A549 (cell line): Measurements from ENCODE around the gene CD34. TPM values are rescaled to one million over a fixed set of nuclear protein-coding genes. Genes with fewer than 3 reads are reported as not detected.

Experiments
- ATAC-seq, 2 experiments: fragments of 200-7000 bp in 1 of 2; fragments of >200 bp in 1 of 2; cut with Nextera tagmentation in 1 of 2; cut with Tn5 transposase in 1 of 2; 3 replicates each; pipeline versions ENCODE4 v1.8.0 to v1.9.1; 2018 to 2020; ENCODE audit warnings: mild to moderate bottlenecking in 1 of 2, moderate library complexity in 1 of 2
- CTCF ChIA-PET: fragments of 300-600 bp; sonication (Branson Sonifier 250); formaldehyde crosslinking; extraction: SDS; loops from one replicate; lab custom pipeline; 2021; ENCODE audit warnings: antibody characterized with exemption, inconsistent platforms; lab: Yijun Ruan, JAX
- POLR2A ChIA-PET: fragments of 350-600 bp; formaldehyde crosslinking; extraction: SDS; loops from one replicate; lab custom pipeline; 2021; ENCODE audit warnings: antibody characterized with exemption, inconsistent platforms; lab: Yijun Ruan, JAX
- DNase-seq, 2 experiments: peaks; one replicate each; pipeline versions ENCODE4 v3.0.0 to v3.0.0-alpha.2; 2011 to 2016; ENCODE audit warnings: low read depth in 1 of 2, low spot score in 1 of 2
- FAIRE-seq: peaks from 2 replicates; lab custom pipeline; 2011; peaks lifted over from hg19 to GRCh38; lab: Jason Lieb, UNC
- H3K27ac ChIP-seq, 2 experiments: fragments of >200 bp; sonication (Bioruptor Twin); formaldehyde crosslinking; 3 replicates each; pipeline ENCODE4 v1.5.1; 2016 to 2017
- H3K4me1 ChIP-seq: fragments of >200 bp; sonication (Bioruptor Twin); formaldehyde crosslinking; 3 replicates; pipeline ENCODE4 v1.6.1; 2016
- H3K4me2 ChIP-seq: fragments of >200 bp; sonication (Bioruptor Twin); formaldehyde crosslinking; 3 replicates; pipeline ENCODE4 v1.6.1; 2016
- H3K4me3 ChIP-seq: fragments of >200 bp; sonication (Bioruptor Twin); formaldehyde crosslinking; 3 replicates; pipeline ENCODE4 v1.5.1; 2016
- H3K9me3 ChIP-seq: fragments of >200 bp; sonication (Bioruptor Twin); formaldehyde crosslinking; 3 replicates; pipeline ENCODE4 v1.6.1; 2016
- BHLHE40 ChIP-seq: IDR thresholded peaks from 2 replicates; pipeline ENCODE4 v1.6.1; 2012; ENCODE audit warnings: low read depth, low read length, inconsistent platforms
- CBX8 ChIP-seq: fragments of 200-600 bp; sonication (generic); IDR thresholded peaks from 2 replicates; pipeline ENCODE4 v1.6.1; 2016
- CHD2 ChIP-seq: fragments of 150-350 bp; IDR thresholded peaks from 2 replicates; pipeline ENCODE4 v1.6.1; 2014; ENCODE audit warnings: low read length; ENCODE audit not compliant: partially characterized antibody
- CHD4 ChIP-seq: fragments of 200-600 bp; sonication (generic); IDR thresholded peaks from 2 replicates; pipeline ENCODE4 v1.6.1; 2016; ENCODE audit warnings: antibody characterized with exemption, mild to moderate bottlenecking, borderline replicate concordance
- EHMT2 ChIP-seq: fragments of 200-600 bp; sonication (generic); IDR thresholded peaks from 2 replicates; pipeline ENCODE4 v1.6.1; 2016; ENCODE audit warnings: antibody characterized with exemption, low read depth, mild to moderate bottlenecking, moderate library complexity
- EP300 ChIP-seq, 2 experiments: fragments of >200 bp; sonication (Bioruptor Twin); formaldehyde crosslinking; IDR thresholded peaks; 2 replicates in 1 of 2; 3 replicates in 1 of 2; pipeline ENCODE4 v1.6.1; 2016 to 2017
- FOXS1 ChIP-seq: fragments of 250-450 bp; sonication (Bioruptor Pico); IDR thresholded peaks from 2 replicates; pipeline ENCODE4 v1.5.0; 2020; ENCODE audit warnings: mild to moderate bottlenecking, moderate library complexity
- GATA3 ChIP-seq: IDR thresholded peaks from 2 replicates; pipeline ENCODE4 v1.6.1; 2012; ENCODE audit warnings: borderline replicate concordance
- HDAC2 ChIP-seq: fragments of 200-600 bp; sonication (generic); IDR thresholded peaks from 2 replicates; pipeline ENCODE4 v1.6.1; 2016
- HEYL ChIP-seq: fragments of 250-450 bp; sonication (Bioruptor Pico); IDR thresholded peaks from 2 replicates; pipeline ENCODE4 v1.8.0; 2021; ENCODE audit warnings: mild to moderate bottlenecking, moderate library complexity
- HOXB13 ChIP-seq: fragments of 250-450 bp; sonication (Bioruptor Pico); IDR thresholded peaks from 2 replicates; pipeline ENCODE4 v1.5.0; 2020; ENCODE audit warnings: low read depth, mild to moderate bottlenecking, moderate library complexity
- JUN ChIP-seq, 2 experiments: fragments of >200 bp; sonication (Bioruptor Twin); formaldehyde crosslinking; IDR thresholded peaks; 2 replicates in 1 of 2; 3 replicates in 1 of 2; pipeline ENCODE4 v1.6.1; 2016 to 2017
- KDM5A ChIP-seq: fragments of 200-600 bp; sonication (generic); IDR thresholded peaks from 2 replicates; pipeline ENCODE4 v1.6.1; 2016; ENCODE audit warnings: antibody characterized with exemption, mild to moderate bottlenecking
- NFE2L2 ChIP-seq: fragments of 150-350 bp; conservative IDR thresholded peaks from 2 replicates; pipeline ENCODE4 v1.6.1; 2014; ENCODE audit warnings: low read length
- NPAS2 ChIP-seq: fragments of 250-450 bp; sonication (Bioruptor Pico); IDR thresholded peaks from 2 replicates; pipeline ENCODE4 v1.8.0; 2022; ENCODE audit warnings: mild to moderate bottlenecking, moderate library complexity, borderline replicate concordance
- RFX5 ChIP-seq: fragments of 450-650 bp; IDR thresholded peaks from 2 replicates; pipeline ENCODE4 v1.7.1; 2014; ENCODE audit warnings: antibody characterized with exemption, mild to moderate bottlenecking, moderate library complexity
- TFCP2L1 ChIP-seq: fragments of 250-450 bp; sonication (Bioruptor Pico); IDR thresholded peaks from 2 replicates; pipeline ENCODE4 v1.5.0; 2021; ENCODE audit warnings: mild to moderate bottlenecking
- TP53 ChIP-seq: fragments of 250-450 bp; sonication (Bioruptor Pico); IDR thresholded peaks from 2 replicates; pipeline ENCODE4 v1.5.0; 2021; ENCODE audit warnings: mild to moderate bottlenecking, moderate library complexity
- ZFP36 ChIP-seq: fragments of 450-650 bp; IDR thresholded peaks from 2 replicates; pipeline ENCODE4 v1.6.1; 2014; ENCODE audit warnings: borderline replicate concordance; ENCODE audit not compliant: partially characterized antibody
- WGBS: methylation state at CpG from one replicate; pipeline ENCODE4 v1.1.6; 2017; ENCODE audit errors: missing lambda C conversion rate; 5-methylcytosine and 5-hydroxymethylcytosine counted together
- polyA plus RNA-seq, 4 experiments: library from polyadenylated mRNA; depleted of rRNA in 3 of 4; stranded (reverse); fragments of >200 nt; fragmentation: RNase III in 1 of 4; extraction: RNeasy Plus Mini Kit Qiagen cat#74134 plus additional on column Dnase treatment in 1 of 4; gene quantifications; 2 replicates in 3 of 4; 3 replicates in 1 of 4; pipeline ENCODE4 v1.2.3, GENCODE V29; 2011 to 2017
- TF ChIP-seq, protein P1 (sequence below): fragments of 250-450 bp; sonication (Bioruptor Pico); IDR thresholded peaks from 2 replicates; pipeline ENCODE4 v1.5.0; 2020; ENCODE audit warnings: low read depth, mild to moderate bottlenecking, moderate library complexity
- TF ChIP-seq, protein P2 (sequence below): IDR thresholded peaks from 2 replicates; pipeline ENCODE4 v1.6.1; 2012
- TF ChIP-seq, protein P3 (sequence below): fragments of >200 bp; sonication (Bioruptor Twin); formaldehyde crosslinking; IDR thresholded peaks from 2 replicates; pipeline ENCODE4 v1.6.1; 2016

The CD34 gene
- polyA plus RNA-seq, 2 of the 4 experiments (the other 2 are of a cell fraction) = 0.05 TPM; not detected in 1

DNA sequence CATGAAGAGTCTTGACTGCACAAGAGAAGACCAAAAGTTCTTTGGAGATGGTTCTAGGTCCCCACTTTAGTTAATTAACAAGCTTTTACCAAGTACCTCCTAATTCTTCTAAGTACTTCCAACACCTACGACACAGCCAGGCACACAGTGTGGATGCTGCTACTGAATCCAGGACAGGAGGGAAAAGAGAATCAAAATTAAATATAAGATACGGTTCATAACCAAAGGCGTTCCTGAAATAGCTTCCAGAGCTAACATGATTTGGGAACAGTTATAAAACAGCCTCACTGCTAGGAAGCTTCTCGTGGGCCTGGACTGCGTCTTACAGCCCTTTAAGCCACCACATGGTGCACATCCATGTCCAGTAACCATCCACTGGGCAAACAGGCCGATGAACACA, 75.0 kb downstream of the CD34 start:
- ChIA-PET POLR2A (no interaction called here), CTCF (interaction anchor here (0.6 to 2.5 kb wide), 6 partner anchors 9 to 60 kb away, joined by 3 to 18 read pairs (median 4); no protein-coding TSS in a partner anchor)
- H3K4me3 ChIP-seq = no peak overlapping the region
- no peaks in the 10 kb centered on the region for H3K9me3 ChIP-seq
- no peak overlapping the region for H3K4me2 ChIP-seq
- TF ChIP-seq JUN (IDR thresholded peaks at IDR 0.05) (no peak), NFE2L2 (no peak), HEYL (CRISPR knock-in tag) (no peak), HOXB13 (CRISPR knock-in tag) (no peak), EP300 (IDR thresholded peaks at IDR 0.05) (no peak), CBX8 (no peak), EHMT2 (no peak), FOXS1 (CRISPR knock-in tag) (no peak)
- TF ChIP-seq, protein P1, sequence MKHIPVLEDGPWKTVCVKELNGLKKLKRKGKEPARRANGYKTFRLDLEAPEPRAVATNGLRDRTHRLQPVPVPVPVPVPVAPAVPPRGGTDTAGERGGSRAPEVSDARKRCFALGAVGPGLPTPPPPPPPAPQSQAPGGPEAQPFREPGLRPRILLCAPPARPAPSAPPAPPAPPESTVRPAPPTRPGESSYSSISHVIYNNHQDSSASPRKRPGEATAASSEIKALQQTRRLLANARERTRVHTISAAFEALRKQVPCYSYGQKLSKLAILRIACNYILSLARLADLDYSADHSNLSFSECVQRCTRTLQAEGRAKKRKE (CRISPR knock-in tag) = no peak
- ATAC-seq (no peak), DNase-seq (no peak), FAIRE-seq (no peak)
- H3K4me1 ChIP-seq = no peaks in the 10 kb centered on the region
- no peak overlapping the region for H3K27ac ChIP-seq
- WGBS = 94% methylated on average over 6 of the region's 6 CpGs

DNA sequence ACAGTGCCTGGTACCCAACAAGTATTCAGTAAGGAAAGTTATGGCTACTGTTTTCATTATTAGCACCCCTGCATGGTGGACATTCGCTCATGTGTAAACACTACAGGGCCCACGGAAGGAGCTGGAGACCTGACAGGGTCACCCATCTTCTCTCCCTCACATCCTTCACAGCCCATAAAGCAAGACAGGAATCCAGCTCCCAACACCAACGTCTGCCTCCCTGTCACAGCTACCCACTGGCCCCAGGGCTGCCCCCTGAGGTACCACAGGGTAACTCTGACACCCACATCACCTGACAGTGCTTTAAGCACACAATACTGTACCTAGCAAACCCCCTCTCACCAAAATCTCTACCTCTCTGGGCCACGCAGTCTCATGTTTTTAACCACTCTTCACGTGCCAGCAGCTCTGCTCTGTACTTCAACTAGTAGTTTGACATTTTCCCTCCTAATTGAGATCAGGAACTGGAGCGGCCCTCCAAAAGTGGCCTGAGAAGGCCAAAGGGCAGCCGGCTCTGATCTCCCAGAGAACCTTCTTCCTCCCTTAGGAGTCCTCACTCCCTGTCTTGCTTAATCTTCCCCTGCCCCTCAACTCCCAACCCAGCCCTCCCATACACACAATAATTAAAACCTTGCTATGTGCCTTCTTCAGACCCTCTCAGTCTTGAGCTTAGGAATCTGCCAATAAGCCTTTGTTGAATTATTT, 76.8 kb downstream of the CD34 start:
- H3K4me2 ChIP-seq = no peak overlapping the region
- ChIA-PET CTCF (interaction anchor here (1.1 to 2.5 kb wide), 6 partner anchors 10 to 130 kb away, joined by 3 to 18 read pairs (median 4); no protein-coding TSS in a partner anchor), POLR2A (no interaction called here)
- no peak for DNase-seq
- ATAC-seq = no peak
- TF ChIP-seq CHD4 (no peak), HDAC2 (no peak), RFX5 (no peak), ZFP36 (no peak), CHD2 (no peak), TFCP2L1 (no peak), EP300 (IDR thresholded peaks at IDR 0.05) (no peak), BHLHE40 (no peak)
- TF ChIP-seq, protein P2, sequence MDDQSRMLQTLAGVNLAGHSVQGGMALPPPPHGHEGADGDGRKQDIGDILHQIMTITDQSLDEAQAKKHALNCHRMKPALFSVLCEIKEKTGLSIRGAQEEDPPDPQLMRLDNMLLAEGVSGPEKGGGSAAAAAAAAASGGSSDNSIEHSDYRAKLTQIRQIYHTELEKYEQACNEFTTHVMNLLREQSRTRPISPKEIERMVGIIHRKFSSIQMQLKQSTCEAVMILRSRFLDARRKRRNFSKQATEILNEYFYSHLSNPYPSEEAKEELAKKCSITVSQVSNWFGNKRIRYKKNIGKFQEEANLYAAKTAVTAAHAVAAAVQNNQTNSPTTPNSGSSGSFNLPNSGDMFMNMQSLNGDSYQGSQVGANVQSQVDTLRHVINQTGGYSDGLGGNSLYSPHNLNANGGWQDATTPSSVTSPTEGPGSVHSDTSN = no peak
- H3K4me1 ChIP-seq = no peaks in the 10 kb centered on the region
- WGBS = 92% methylated on average over 7 of the region's 7 CpGs
- no peak for FAIRE-seq
- H3K27ac ChIP-seq = no peak overlapping the region
- no peaks in the 10 kb centered on the region for H3K9me3 ChIP-seq
- no peak overlapping the region for H3K4me3 ChIP-seq

DNA sequence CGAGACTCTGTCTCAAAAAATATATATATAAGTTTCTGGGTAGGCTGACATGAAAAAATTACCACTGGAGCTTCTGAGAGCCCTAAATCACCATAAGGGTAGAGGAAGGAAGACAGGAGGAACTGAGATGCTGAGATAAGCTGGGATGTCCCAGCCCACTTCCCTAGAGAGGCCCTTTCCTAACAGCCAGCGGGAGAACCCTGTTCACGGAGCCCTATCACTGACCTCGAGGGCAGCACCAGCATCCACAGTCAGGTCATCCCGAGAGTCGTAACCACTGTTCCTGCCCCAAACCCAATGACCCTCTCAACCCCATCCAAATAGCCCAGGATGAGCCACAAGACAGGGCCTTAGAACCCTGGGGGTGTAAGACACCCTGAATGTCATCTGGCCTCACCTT, 77.5 kb downstream of the CD34 start:
- no peaks in the 10 kb centered on the region for H3K9me3 ChIP-seq
- no peak for FAIRE-seq
- H3K27ac ChIP-seq = no peak overlapping the region
- ChIA-PET CTCF (interaction anchor here (1.1 to 2.5 kb wide), 8 partner anchors 10 to 130 kb away, joined by 3 to 18 read pairs (median 5); no protein-coding TSS in a partner anchor), POLR2A (no interaction called here)
- TF ChIP-seq, protein P3, sequence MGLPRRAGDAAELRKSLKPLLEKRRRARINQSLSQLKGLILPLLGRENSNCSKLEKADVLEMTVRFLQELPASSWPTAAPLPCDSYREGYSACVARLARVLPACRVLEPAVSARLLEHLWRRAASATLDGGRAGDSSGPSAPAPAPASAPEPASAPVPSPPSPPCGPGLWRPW = no peak
- no peak for TF ChIP-seq TP53 (CRISPR knock-in tag)
- TF ChIP-seq KDM5A = no peak
- TF ChIP-seq JUN (IDR thresholded peaks at IDR 0.05) = no peak
- TF ChIP-seq GATA3 = no peak
- TF ChIP-seq NPAS2 (CRISPR knock-in tag) = no peak
- no peak for TF ChIP-seq HOXB13 (CRISPR knock-in tag)
- WGBS = 90% methylated on average over 6 of the region's 6 CpGs
- ATAC-seq = no peak
- no peak for DNase-seq
- no peak overlapping the region for H3K4me3 ChIP-seq
- H3K4me2 ChIP-seq = no peak overlapping the region
- H3K4me1 ChIP-seq = peaks cover 1% of the 10 kb centered on the region; the same call in 2 of the 3 replicates
